ENCODE results near the gene SPATS2. TPM values are rescaled to one million over a fixed set of nuclear protein-coding genes. Genes with fewer than 3 reads are reported as not detected.
A peak's percentile ranks its signal among the peaks of the same experiment; 100 is the strongest.

The SPATS2 gene
- total RNA-seq, 1 donor from 2014 or later: 29.9 TPM

DNA sequence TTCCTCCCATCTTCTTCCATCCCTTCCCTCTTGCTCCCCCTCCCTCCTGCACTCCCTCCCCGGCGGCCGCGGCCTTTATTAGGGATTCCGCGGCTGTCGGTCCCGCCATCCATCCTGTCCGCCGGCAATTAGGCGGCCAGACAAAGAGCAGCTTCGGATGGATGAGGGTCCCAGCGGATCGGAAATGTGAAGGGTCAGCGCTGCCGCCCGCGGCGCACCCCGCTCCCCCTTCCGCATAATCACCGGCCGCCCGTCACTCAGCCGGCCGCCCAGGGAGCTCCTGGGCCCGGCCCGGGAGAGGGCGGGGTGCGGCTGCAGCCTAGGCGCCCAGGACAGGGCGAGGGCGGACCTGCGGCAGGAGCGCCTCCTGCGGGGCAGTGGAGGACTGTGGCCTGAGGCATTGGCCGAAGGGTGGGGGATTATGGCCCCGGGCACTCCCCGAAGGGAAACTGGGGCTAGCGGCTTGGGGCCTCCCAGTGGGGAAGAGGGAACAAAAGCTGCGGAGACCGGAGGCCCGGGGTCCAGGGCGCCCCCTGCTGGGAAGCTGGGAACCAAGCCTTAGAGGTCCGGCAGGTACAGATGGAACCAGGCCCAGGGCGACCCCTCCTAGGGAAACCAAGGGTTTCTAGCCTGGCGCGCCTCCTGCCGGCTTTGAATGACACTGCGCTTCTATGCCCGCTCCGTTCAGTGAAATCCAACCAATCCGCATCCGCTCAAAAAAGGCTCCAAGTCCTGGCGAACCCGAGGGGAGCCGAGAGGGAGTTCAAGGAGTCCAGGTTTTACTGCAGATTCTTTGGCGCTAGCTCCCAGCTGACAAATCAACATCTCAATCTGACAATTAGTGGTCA is 25.0 kb upstream of the SPATS2 start:
- no peak for DNase-seq (ENCODE audit: low read depth)
- TF ChIP-seq, protein P1, sequence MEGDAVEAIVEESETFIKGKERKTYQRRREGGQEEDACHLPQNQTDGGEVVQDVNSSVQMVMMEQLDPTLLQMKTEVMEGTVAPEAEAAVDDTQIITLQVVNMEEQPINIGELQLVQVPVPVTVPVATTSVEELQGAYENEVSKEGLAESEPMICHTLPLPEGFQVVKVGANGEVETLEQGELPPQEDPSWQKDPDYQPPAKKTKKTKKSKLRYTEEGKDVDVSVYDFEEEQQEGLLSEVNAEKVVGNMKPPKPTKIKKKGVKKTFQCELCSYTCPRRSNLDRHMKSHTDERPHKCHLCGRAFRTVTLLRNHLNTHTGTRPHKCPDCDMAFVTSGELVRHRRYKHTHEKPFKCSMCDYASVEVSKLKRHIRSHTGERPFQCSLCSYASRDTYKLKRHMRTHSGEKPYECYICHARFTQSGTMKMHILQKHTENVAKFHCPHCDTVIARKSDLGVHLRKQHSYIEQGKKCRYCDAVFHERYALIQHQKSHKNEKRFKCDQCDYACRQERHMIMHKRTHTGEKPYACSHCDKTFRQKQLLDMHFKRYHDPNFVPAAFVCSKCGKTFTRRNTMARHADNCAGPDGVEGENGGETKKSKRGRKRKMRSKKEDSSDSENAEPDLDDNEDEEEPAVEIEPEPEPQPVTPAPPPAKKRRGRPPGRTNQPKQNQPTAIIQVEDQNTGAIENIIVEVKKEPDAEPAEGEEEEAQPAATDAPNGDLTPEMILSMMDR (conservative IDR thresholded peaks at IDR 0.05; ENCODE audit: low read depth, low read length): peak; percentile 81
- peak overlapping the region; percentile 44 for H3K4me3 ChIP-seq (ENCODE audit: low read depth, low read length)

DNA sequence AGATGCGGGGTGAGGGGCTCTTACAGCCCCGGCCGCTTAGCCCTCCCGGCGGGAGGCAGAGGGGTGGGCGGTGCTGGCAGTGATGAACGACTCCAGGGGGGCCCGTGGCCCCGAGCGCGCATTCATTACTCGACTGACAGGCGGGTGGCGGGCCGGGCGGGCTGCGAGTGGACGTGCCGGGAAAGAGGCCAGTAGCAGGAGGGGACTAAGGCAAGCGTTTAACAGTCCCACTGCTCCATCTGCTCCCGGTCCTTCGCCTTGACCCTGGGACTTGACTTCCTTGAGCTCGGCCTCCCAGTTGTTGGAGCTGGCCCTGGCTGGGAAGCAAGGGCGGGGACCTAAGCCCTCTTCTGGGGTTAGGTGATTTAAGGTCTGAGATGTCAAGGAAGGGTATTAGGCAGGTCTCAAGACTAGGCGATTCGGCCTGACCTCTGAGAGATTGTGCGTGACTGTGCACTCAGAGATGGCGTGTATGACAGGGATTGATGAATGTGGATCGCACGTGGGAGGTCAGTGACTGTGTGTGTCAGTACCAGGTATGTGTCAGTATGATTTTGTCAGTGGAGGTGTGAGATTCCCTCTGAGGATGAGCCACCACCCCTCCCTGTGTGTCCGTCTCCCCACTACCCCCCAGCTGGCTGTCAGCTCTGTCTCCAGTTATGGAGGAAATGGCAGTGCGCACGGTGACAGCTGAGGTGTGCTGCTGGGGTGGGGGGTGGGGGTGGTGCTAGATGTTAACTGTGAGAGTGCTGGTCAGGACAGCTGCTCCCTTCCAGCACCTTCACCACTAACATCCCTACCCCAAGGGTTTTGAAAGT is 24.1 kb upstream of the SPATS2 start:
- H3K4me3 ChIP-seq (ENCODE audit: low read depth, low read length): peak overlapping the region; percentile 44
- TF ChIP-seq, protein P1 (conservative IDR thresholded peaks at IDR 0.05; ENCODE audit: low read depth, low read length): no peak
- no peak for DNase-seq (ENCODE audit: low read depth)

DNA sequence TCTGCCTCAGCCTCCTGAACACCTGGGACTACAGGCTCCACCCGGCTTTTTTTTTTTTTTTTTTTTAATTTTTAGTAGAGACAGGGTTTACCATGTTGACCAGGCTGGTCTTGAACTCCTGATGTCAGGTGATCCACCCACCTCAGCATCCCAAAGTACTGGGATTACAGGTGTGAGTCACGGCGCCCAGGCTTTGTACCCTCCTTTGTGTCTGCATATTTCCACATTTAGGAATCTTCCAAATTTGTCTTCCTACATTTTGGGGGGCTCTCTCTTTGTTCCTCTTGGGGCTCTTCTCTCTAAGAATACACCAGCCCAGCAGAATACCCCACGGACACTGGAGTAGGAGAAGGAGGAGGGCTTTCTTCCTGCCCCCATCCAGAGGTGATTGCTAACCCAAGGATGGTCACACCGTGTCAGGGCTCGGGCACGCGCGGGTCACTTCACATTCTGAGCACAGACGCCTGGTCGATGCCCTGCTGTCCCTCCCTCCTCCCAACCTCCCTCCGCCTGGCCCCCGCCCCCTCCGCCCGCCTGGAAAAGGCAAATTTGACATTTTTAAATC is 22.7 kb upstream of the SPATS2 start:
- TF ChIP-seq, protein P1 (conservative IDR thresholded peaks at IDR 0.05; ENCODE audit: low read depth, low read length): no peak
- H3K4me3 ChIP-seq (ENCODE audit: low read depth, low read length): peak overlapping the region; percentile 55

DNA sequence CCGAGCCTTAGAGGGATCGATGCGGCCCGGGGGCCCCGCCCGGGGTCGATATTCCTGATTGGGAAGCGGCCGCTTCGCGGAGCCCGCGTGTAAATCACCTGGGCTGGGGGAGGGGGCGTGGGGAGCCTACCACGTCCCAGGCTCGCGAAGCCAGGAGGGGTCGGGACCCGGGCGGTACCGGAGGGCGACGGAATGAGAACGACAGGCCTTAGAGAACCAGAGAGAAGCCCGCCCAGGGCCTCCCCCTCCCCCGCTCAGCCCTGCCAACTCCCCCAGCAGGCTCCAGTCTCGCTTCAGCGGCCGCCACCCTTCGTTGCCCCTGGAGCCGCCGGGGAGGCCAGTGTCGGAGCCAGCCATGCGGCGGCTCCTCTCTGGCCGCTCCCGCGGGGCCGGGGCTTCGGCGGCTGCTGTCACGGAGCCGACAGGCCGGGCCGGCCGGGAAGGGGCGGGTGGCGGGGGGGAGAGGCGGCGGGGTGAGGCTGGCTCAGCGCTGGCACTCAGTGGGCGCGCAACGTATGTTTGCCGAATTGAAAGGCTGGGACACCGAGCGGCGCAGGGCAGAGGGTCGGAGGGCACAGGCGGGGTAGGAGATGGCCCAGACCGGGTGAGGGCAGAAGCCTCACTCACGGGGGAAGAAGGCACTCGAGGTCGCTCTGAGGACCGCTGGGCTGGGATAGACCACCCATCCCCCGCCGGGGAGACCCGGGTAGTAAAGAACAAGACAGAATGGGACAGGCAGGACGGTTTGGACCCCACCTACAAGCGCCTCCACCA is 22.0 kb upstream of the SPATS2 start:
- DNase-seq (ENCODE audit: low read depth): no peak

More for the DNA sequence above, 22.7 kb upstream of the SPATS2 start:
- no peak for DNase-seq (ENCODE audit: low read depth)

DNA sequence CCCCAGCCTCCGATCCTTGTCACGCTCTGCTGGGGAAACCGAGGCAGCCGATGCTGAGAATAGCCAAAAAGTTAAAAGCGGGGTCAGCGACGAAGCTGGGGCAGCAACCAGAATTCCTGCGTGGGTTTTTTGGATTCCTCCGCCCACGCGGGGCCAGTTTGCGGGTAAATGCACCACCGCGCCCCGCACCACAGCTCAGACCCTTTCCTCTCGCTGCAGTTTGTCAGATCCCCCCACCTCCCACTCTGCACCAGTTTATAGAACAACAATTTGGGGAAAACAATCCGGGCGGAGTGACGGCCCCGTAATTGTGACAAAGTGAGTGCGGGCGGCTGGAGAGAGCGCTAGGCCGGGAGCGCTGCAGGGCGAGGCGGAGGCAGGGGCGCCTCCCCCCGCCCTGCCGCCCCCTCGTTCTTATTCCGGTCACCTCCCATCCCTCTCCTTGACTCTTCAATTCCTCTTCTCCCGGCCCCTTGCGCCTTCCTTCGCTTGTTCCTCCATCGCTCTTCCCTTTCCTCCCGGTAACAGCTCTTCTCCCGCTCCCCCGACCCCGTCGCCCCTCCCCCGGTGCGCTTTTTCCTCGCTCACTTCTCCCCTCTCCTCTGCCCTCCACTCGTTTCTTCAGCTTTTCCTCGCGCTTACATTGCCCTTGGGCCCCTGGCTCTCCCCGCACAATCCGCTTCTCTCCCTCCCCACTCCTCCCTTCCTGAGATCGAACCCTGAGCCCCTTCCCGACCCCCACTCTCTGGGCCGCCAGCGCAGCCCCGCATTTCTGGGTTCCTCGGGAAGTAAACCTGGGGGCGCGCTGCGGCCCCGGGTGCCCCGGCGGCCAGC is 21.2 kb upstream of the SPATS2 start:
- TF ChIP-seq, protein P1 (conservative IDR thresholded peaks at IDR 0.05; ENCODE audit: low read depth, low read length): no peak
- no peak for DNase-seq (ENCODE audit: low read depth)
- H3K4me3 ChIP-seq (ENCODE audit: low read depth, low read length): peak overlapping the region; percentile 55

More for the DNA sequence above, 22.0 kb upstream of the SPATS2 start:
- TF ChIP-seq, protein P1 (conservative IDR thresholded peaks at IDR 0.05; ENCODE audit: low read depth, low read length): no peak
- H3K4me3 ChIP-seq (ENCODE audit: low read depth, low read length): peak overlapping the region; percentile 55
